8988T (cell line): ENCODE measurements around the gene PSMB4.

Source experiments
- DNase-seq: peaks from one replicate; pipeline ENCODE4 v3.0.0; 2011

The PSMB4 gene

GRCh38 chr1:151443846-151444782 lies 44.7 kb downstream of the PSMB4 start:
- DNase-seq: peak; percentile 72

- no peak for DNase-seq
These were observed 45.4 kb downstream of the PSMB4 start for GRCh38 chr1:151444783-151445177.

DNA sequence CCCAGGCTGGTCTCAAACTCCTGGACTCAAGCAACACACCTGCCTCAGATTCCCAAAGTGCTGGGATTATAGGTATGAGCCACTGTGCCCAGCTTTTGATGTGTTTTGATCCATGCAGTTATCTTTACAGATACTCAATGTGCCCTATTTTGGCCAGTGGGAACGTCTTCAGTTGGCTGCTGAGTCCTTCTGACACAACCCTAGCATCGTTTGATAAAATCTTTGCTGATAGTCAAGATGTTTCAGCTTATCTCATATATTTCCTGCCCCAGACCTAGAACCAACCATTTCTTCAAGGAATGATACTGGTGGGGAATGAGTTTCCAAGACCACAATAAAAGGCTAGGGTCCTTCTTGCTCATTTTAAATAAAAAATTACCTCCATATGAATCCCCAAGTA lies 48.3 kb downstream of the PSMB4 start:
- no peak for DNase-seq
